H4 (cell line): Measurements from ENCODE around the gene TUBA4B. TPM values are rescaled to one million over a fixed set of nuclear protein-coding genes. Genes with fewer than 3 reads are reported as not detected.

Experiments used
- DNase-seq: peaks from one replicate; pipeline ENCODE4 v3.0.0-alpha.2; 2015; ENCODE audit warnings: low spot score
- total RNA-seq: library from RNA; depleted of rRNA; stranded (reverse); fragments of >200 nt; shearing (Covaris generic); gene quantifications from 2 replicates; pipeline ENCODE4 v1.2.3, GENCODE V29; 2014; rRNA removed

Gene TUBA4B
- total RNA-seq, 1 experiment from 2014 or later, result not detected

DNA sequence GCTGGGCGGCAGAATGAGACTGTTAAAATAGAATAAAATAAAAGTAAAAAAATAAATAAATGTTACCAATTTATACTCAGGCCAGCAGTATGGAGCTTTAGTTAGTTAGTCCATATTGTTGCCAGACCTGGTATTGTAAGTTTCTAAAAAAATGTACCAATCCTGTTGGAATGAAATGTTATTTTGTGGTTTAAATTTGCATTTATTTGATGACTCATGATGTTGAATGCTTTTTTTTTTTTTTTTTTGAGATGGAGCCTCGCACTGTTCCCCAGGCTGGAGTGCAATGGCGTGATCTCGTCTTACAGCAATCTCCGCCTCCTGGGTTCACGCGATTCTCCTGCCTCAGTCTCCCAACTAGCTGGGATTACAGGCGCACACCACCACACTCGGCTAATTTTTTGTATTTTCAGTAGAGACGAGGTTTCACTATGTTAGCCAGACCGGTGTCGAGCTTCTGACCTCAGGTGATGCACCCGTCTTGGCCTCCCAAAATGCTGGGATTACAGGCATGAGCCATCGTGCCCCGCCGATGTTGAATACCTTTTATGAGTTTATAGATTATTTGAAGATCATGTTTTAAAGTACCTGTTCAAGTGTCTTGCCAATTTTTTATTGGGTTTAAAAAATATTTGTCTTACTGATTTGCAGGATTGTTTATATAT lies 61.9 kb downstream of the TUBA4B start:
- no peak for DNase-seq

Other genes starting within 250 kb of the TUBA4B start
- gene CFAP65, start 211.7 kb upstream of the TUBA4B start, total RNA-seq, result 0.10 TPM in 1 of 2 replicates, not detected in the other
- not detected in 2 replicates for gene IHH, start 192.3 kb upstream of the TUBA4B start, total RNA-seq
- 20.9 and 27.4 TPM in 2 replicates for gene NHEJ1, start 92.4 kb upstream of the TUBA4B start, total RNA-seq
- 0.12 TPM in 1 of 2 replicates, not detected in the other for gene SLC23A3, start 83.2 kb upstream of the TUBA4B start, total RNA-seq
- gene CNPPD1, start 76.3 kb upstream of the TUBA4B start, total RNA-seq, result 10.8 and 13.3 TPM in 2 replicates
- 52.8 and 53.3 TPM in 2 replicates for gene RETREG2, start 75.0 kb upstream of the TUBA4B start, total RNA-seq
- 22.7 and 37.4 TPM in 2 replicates for gene ZFAND2B, start 46.5 kb upstream of the TUBA4B start, total RNA-seq
- gene ABCB6, start 34.3 kb upstream of the TUBA4B start, total RNA-seq, result 47.2 and 47.4 TPM in 2 replicates
- gene ATG9A, start 23.6 kb upstream of the TUBA4B start, total RNA-seq, result 46.4 and 73.6 TPM in 2 replicates
- gene ANKZF1, start 23.4 kb upstream of the TUBA4B start, total RNA-seq, result 9.2 and 17.2 TPM in 2 replicates
- gene GLB1L, start 7.8 kb upstream of the TUBA4B start, total RNA-seq, result 5.7 and 7.6 TPM in 2 replicates
- gene STK16, start 7.8 kb upstream of the TUBA4B start, total RNA-seq, result 32.8 and 42.1 TPM in 2 replicates
- gene TUBA4A, start 675 bp downstream of the TUBA4B start, total RNA-seq, result 6.2 and 9.3 TPM in 2 replicates
- 16.1 and 18.3 TPM in 2 replicates for gene DNAJB2, start 26.1 kb downstream of the TUBA4B start, total RNA-seq
- 6.8 and 10.0 TPM in 2 replicates for gene PTPRN, start 56.2 kb downstream of the TUBA4B start, total RNA-seq
- not detected in 2 replicates for gene RESP18, start 79.5 kb downstream of the TUBA4B start, total RNA-seq
- 79.9 and 87.7 TPM in 2 replicates for gene DNPEP, start 134.7 kb downstream of the TUBA4B start, total RNA-seq
- gene DES, start 165.1 kb downstream of the TUBA4B start, total RNA-seq, result 0.68 and 1.2 TPM in 2 replicates
- 2.5 and 3.7 TPM in 2 replicates for gene SPEG, start 181.6 kb downstream of the TUBA4B start, total RNA-seq
- gene GMPPA, start 245.6 kb downstream of the TUBA4B start, total RNA-seq, result 74.0 TPM in 2 replicates